RKO (cell line): Measurements from ENCODE around the gene PSG11.
"Not testable (repeated sequence)": the region's sequence is repeated elsewhere in the genome, so short reads cannot be mapped to it uniquely, and the experiment has no call there.

Experiments
- DNase-seq: peaks from one replicate; pipeline ENCODE4 v3.0.0-alpha.2; 2016; ENCODE audit warnings: low spot score

Gene PSG11

DNA sequence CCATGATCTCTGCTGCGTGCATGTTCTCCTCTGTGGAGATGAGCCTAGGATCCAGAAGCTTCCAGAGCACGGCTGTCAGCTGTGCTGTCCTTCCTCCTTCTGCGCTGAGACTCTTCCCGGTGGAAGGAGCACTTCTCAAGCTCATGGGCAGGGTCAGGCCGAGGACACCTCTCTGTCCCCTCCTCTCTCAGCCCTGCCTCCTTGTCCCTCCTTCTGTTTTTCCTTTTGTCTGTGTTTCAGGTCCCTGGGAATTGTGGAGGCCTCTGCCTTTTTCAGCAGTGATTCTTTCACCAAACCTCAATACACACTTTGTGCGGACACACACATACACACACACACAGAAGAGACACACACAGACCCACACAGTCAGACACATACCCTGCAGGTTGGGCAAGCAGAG lies at the start of gene PSG11:
Gene PSG11 (minus strand): TSS at position 101 of the 400 bp plus-strand sequence. CDS start 97 bp downstream, at position 4.
- not testable (repeated sequence) for DNase-seq

- DNase-seq, result not testable (repeated sequence)
These were observed 36.1 kb upstream of the PSG11 start for GRCh38 chr19:43062418-43062817.

- DNase-seq, result not testable (repeated sequence)
These were observed 35.1 kb upstream of the PSG11 start for GRCh38 chr19:43061326-43061725.

- not testable (repeated sequence) for DNase-seq
These were observed 34.0 kb upstream of the PSG11 start for GRCh38 chr19:43060254-43060653.

DNA sequence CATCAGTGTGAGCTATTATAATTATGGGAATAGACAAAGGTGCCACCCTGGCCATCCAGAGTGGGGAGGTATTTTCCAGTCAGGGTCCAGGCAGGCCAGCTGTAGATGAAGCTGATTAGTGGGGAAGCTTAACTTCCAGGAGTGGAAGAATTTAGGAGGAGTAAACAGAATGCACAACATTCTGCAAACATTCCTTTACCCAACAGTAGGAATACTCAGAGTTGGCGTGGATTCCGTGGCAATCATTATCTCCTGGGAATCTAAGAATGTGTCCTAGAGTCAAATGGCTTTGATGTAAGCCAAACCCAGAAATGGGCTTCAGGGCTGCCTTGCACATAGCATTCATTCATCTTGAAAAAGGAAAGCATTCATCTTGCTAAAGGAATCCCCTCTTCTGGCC lies 33.2 kb upstream of the PSG11 start:
- DNase-seq, result not testable (repeated sequence)

- not testable (repeated sequence) for DNase-seq
These were observed 32.2 kb upstream of the PSG11 start for GRCh38 chr19:43058440-43058839.

GRCh38 chr19:43047966-43048365 lies 21.7 kb upstream of the PSG11 start:
- DNase-seq, result not testable (repeated sequence)

DNA sequence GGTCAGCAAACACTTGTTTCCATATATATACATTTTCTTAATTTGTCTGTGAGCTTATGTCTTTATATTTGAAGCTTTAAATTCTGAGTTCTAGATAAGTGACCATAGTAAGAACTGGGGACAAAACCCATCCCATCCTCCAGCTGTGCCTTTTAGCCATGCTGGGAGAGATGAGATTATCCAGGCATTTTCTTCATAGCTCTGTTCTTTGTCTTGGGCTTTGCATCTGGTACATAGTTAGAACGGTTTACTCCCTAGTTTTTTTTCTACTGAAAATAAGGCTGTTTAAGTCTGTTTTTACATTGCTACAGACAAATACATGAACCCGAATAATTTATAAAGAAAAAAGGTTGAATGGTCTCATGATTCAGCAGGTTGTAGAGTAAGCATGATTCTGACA lies 20.3 kb upstream of the PSG11 start:
- not testable (repeated sequence) for DNase-seq

GRCh38 chr19:43043492-43044180 lies 17.4 kb upstream of the PSG11 start:
- DNase-seq, result not testable (repeated sequence)

DNA sequence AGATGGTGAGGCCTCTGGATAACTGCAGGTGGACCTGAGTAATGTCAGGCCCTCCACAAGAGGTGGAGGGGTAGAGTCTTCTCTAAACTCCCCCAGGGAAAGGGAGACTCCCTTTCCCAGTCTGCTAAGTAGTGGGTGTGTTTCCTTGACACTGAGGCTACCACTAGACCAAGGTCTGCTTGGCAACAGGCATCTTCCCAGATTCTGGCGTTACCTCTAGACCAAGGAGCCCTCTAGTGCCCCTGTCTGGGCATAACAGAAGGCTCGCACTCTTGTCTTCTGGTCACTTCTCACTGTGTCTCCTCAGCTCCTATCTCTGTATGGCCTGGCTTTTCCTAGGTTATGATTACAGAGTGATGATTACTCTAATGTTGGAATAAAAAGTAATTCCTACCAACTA lies 5.4 kb upstream of the PSG11 start:
- DNase-seq, result peak; percentile 2

DNA sequence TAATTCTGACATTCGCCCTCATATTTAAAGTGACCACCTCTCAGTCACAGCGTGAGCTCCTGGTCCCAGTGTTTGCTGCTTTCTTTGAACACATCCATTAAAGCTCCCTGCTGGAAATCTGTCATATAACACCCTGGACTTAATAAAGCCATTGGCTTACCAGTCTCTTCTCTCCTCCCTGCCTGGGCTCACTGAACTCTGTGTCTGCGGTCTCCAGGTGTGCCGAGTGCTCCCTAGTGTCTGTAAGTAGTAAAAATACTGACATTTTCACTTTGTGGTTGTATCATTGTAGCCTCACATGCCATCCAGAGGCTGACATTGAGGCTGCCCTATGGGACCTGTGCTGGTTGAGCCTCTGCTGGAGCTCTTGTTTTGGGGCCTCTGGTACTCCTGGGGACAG lies 2.6 kb upstream of the PSG11 start:
- DNase-seq, result no peak

DNA sequence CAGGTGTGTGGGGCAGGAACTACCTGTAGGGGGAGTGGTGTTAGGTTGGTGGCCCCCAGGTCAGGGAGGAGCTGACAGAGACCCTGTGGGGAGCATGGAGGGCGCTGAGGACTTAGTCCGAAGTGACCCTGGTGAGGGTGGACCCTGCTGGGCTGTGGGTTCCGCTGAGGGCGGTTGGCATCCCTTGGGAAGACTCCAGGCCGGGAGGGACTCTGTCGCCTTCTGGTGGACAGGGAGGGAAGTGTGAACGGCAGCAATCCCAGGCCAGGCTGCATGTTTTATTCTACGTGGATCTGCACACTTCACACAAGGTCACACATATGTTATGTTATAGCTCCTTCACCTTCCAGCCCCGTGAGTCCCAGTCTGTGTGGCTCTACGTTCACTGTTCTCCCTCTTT lies 1.7 kb upstream of the PSG11 start:
- DNase-seq, result not testable (repeated sequence)

GRCh38 chr19:43027061-43027460 lies 792 bp upstream of the PSG11 start:
- not testable (repeated sequence) for DNase-seq

- peak; percentile 45 for DNase-seq
These were observed 4.2 kb downstream of the PSG11 start for GRCh38 chr19:43022098-43022497.

DNA sequence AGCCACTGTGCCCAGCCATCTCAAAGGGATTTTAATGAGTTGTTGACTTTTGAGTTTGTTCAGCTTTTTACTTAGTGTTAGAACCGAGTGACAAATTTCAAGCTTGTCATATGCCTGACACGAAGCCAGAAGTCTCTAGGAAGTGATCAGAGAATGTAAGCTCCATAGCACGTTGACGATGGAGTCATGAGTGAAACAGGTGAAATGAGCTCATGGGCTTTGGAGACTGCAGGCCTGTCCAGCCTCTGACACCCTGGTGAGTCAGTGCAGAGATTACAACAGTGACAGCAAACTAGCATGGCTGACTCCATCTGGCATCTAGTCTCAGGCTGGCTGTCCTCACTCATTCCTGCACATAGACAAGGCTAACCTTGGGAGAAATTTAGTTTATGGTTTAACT lies 4.6 kb downstream of the PSG11 start:
- peak; percentile 70 for DNase-seq

GRCh38 chr19:43019588-43019987 lies 6.7 kb downstream of the PSG11 start:
- not testable (repeated sequence) for DNase-seq

GRCh38 chr19:43005841-43006240 lies 20.4 kb downstream of the PSG11 start:
- not testable (repeated sequence) for DNase-seq

GRCh38 chr19:43004846-43005245 lies 21.4 kb downstream of the PSG11 start:
- not testable (repeated sequence) for DNase-seq

- not testable (repeated sequence) for DNase-seq
These were observed 22.6 kb downstream of the PSG11 start for GRCh38 chr19:43003634-43004033.

GRCh38 chr19:43002948-43003347 lies 23.3 kb downstream of the PSG11 start:
- DNase-seq, result not testable (repeated sequence)

GRCh38 chr19:42996161-42996560 lies 30.1 kb downstream of the PSG11 start:
- not testable (repeated sequence) for DNase-seq

DNA sequence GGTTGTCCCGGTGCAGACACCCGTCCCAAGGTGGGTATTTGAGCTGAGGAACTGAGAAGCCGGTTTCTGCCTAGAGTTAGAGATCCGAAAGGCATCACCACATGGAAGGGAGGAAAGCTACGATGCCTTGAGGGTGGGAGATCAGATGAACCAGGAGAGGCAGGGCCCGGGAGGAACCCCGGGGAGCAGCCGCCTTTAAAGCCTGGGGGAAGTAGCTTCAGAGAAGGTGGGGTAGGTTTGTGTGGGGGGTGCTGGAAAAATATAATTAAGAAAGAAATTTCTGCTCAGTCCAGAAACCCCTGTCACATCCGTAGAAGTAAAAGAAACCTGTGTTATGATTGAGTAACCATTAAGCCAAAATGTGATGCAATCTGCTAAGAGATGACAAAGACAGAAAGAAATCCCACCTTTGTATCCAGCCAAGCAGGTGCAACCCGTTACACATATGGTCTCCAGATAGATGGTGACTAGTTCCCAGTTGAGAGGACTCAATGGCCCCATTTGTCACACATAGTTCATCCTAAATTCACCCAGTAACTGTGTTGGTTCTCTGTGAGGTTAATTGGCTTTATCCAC lies 34.2 kb downstream of the PSG11 start:
- DNase-seq, result not testable (repeated sequence)

- no peak for DNase-seq
These were observed 36.4 kb downstream of the PSG11 start for GRCh38 chr19:42989851-42990250.

GRCh38 chr19:42989186-42989585 lies 37.1 kb downstream of the PSG11 start:
- not testable (repeated sequence) for DNase-seq
